ENCODE data around the gene WWOX. TPM values are rescaled to one million over a fixed set of nuclear protein-coding genes. Genes with fewer than 3 reads are reported as not detected.

The WWOX gene
- total RNA-seq, 2 donors from 2014 or later = 33.8 to 82.5 TPM

DNA sequence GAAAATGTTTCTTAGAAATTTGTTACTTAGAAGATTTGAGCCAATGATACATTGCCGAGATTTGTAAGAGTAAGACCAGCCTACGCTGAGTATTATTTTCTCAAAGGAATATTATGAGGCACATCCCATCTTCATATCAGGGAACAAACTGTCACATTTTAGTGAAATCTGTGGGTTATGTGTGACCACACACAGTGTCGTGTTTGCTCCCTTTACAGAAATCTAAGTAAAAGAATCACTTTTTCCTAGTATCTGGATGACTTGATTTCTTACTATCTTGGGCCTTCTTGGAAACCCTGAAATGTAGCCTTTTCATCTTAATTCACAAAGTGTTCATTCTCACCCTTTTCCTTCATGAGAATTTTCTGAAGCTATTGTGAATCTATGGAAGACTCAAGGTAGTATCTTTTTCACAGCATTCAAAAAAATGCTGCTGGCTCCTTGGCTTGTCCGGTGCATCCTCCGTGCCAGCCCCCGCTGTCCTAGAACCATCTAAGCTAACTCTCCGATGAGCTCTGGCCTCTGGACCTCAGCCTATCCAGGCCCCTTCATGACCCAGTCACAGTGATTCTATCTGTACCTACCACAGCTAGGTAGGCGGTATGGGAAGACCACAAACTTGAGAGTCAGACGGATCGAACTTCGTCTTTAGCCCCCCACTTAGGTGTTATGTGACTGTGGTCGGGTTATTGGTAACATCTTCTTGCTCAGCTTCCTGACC lies 976.8 kb downstream of the WWOX start:
- DNase-seq (ENCODE audit: low spot score) (no peak), ATAC-seq (ENCODE audit: insufficient number of reproducible peaks, low FRiP score, low read depth) (no peak)
- no peaks in the 10 kb centered on the region for H3K9me3 ChIP-seq
- H3K27ac ChIP-seq = no peak overlapping the region
- no peak overlapping the region for H3K4me3 ChIP-seq
- H3K27me3 ChIP-seq (replicated peaks; ENCODE audit: insufficient read depth) = no peaks in the 10 kb centered on the region
- TF ChIP-seq, protein P1, sequence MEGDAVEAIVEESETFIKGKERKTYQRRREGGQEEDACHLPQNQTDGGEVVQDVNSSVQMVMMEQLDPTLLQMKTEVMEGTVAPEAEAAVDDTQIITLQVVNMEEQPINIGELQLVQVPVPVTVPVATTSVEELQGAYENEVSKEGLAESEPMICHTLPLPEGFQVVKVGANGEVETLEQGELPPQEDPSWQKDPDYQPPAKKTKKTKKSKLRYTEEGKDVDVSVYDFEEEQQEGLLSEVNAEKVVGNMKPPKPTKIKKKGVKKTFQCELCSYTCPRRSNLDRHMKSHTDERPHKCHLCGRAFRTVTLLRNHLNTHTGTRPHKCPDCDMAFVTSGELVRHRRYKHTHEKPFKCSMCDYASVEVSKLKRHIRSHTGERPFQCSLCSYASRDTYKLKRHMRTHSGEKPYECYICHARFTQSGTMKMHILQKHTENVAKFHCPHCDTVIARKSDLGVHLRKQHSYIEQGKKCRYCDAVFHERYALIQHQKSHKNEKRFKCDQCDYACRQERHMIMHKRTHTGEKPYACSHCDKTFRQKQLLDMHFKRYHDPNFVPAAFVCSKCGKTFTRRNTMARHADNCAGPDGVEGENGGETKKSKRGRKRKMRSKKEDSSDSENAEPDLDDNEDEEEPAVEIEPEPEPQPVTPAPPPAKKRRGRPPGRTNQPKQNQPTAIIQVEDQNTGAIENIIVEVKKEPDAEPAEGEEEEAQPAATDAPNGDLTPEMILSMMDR (IDR thresholded peaks at IDR 0.05) = no peak
- no peaks in the 10 kb centered on the region for H3K36me3 ChIP-seq
- H3K4me1 ChIP-seq (ENCODE audit: control insufficient read depth in 1 of 2, low read depth in 2 of 2) = peaks cover 0 to 4% of the 10 kb centered on the region in 2 donors

DNA sequence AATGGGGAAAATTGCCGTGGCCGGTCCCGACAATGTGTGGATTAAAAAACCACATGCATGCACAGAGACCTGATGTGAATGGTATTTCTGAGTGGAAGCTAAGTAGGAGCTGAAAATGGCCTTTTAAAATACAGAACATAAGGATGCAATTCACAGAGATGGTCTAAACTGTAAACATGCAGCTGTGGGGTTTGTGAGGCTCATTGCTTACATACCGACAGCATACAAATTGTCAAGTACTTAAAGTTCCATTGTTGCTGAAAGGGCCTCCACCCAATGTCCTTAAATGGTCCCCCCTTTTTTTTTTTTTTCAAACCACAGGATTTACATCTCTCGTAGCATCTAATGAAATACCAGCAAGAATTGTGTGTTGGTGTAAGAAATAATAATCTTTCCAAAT lies 977.9 kb downstream of the WWOX start:
- peaks cover 0 to 4% of the 10 kb centered on the region in 2 donors for H3K4me1 ChIP-seq (ENCODE audit: control insufficient read depth in 1 of 2, low read depth in 2 of 2)
- no peaks in the 10 kb centered on the region for H3K9me3 ChIP-seq
- no peak for ATAC-seq (ENCODE audit: insufficient number of reproducible peaks, low FRiP score, low read depth)

DNA sequence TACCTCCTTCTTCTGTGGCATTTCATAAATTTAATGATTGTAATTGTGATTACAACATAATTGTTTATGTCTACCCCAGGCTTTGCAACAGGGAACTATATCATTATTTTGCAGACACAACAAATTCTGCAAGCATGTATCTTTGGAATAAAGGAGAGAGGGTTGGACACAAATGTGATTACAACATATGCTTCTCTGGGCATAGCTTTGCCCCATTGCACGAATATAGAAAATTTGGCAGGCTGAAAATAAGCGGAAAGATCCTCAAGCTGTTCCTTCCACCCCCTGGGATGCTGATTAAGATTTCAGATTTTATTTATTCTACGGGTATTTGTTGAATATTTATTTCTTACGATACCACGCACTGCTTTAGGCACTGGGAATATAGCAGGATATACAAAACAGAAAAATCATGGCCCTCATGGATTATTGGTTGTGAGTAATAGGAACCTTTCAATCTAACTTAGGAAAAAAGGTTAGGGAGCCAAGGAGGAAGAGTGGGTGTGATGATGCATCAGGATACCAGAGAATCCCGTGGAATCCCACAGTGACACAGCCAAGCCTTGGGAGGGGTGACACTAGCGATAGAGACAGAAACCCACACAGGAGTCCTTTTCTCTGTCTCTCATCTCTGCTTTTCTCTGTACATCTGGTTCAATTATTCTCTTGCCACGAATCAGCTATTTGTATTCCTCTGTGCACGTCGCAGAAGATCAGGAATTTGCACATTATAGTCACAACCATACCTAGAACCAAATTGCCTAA lies 980.4 kb downstream of the WWOX start:
- no peak for ATAC-seq (ENCODE audit: insufficient number of reproducible peaks, low FRiP score, low read depth)
- no peaks in the 10 kb centered on the region for H3K27me3 ChIP-seq (replicated peaks; ENCODE audit: insufficient read depth)
- H3K4me3 ChIP-seq = no peak overlapping the region
- H3K36me3 ChIP-seq = no peaks in the 10 kb centered on the region
- TF ChIP-seq, protein P1 (IDR thresholded peaks at IDR 0.05) = no peak
- H3K9me3 ChIP-seq = no peaks in the 10 kb centered on the region
- H3K4me1 ChIP-seq (ENCODE audit: control insufficient read depth in 1 of 2, low read depth in 2 of 2) = peaks cover 0 to 2% of the 10 kb centered on the region in 2 donors
- H3K27ac ChIP-seq = no peak overlapping the region
- DNase-seq (ENCODE audit: low spot score) = no peak

More for the DNA sequence above, 977.9 kb downstream of the WWOX start:
- Histone ChIP-seq H3K36me3 (no peaks in the 10 kb centered on the region), H3K4me3 (no peak overlapping the region), H3K27ac (no peak overlapping the region), H3K27me3 (replicated peaks; ENCODE audit: insufficient read depth) (no peaks in the 10 kb centered on the region)
- TF ChIP-seq, protein P1 (IDR thresholded peaks at IDR 0.05) = no peak
- DNase-seq (ENCODE audit: low spot score) = no peak

DNA sequence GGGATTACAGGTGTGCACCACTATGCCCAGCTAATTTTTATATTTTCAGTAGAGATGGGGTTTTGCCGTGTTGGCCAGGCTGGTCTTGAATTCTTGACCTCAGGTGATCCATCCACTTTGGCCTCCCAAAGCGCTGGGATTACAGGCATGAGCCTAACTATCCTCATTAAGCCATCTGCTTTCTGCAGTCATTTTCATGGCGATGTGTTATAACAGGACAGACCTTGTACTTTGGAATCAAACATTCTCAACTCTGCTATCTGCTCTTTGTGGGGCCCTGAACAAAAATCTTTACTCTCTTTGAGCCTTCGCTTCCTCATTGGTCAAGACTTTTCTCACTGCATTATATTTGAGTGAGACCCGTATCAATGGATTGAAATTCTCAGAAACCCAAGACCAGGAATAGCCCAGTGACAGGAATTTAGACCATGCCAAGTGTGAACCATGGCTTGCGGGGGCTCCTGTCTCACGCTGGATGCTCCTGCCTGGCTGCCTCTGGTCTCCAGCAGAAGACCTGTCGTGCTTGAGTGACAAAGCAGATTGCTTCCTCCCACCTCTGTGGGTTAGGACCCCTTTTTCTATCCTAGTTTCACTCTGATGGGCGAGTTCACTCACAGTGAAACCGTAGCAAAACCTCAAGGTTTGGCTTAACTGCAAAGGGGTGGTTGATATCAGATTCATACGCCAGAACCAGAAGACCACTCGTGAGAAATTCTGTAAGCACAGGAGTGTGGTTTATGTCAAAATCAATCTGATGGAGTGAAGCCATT lies 982.0 kb downstream of the WWOX start:
- no peak for ATAC-seq (ENCODE audit: insufficient number of reproducible peaks, low FRiP score, low read depth)

More for the DNA sequence above, 982.0 kb downstream of the WWOX start:
- TF ChIP-seq, protein P1 (IDR thresholded peaks at IDR 0.05) = no peak
- Histone ChIP-seq H3K4me1 (ENCODE audit: control insufficient read depth in 1 of 2, low read depth in 2 of 2) (no peaks in the 10 kb centered on the region), H3K9me3 (no peaks in the 10 kb centered on the region), H3K36me3 (no peaks in the 10 kb centered on the region), H3K27ac (no peak overlapping the region), H3K4me3 (no peak overlapping the region), H3K27me3 (replicated peaks; ENCODE audit: insufficient read depth) (no peaks in the 10 kb centered on the region)
- no peak for DNase-seq (ENCODE audit: low spot score)
